ENCODE results near the gene PRC1.
A peak's percentile ranks its signal among the peaks of the same experiment; 100 is the strongest.

The PRC1 gene

GRCh38 chr15:90955624-90956273 lies 38.6 kb downstream of the PRC1 start:
- no peak for DNase-seq

GRCh38 chr15:90954712-90955623 lies 39.4 kb downstream of the PRC1 start, which contains the start of gene RCCD1:
TSS of gene RCCD1 (plus strand) at chr15:90954884. CDS start at chr15:90956735, 1,851 bp downstream.
- DNase-seq: peak; percentile 50 to 96 (median 90)

GRCh38 chr15:90953947-90954711 lies 40.2 kb downstream of the PRC1 start:
- DNase-seq: no peak

- no peak for DNase-seq
Observed at GRCh38 chr15:90952901-90953677, 41.2 kb downstream of the PRC1 start.

GRCh38 chr15:90950676-90951075 lies 43.7 kb downstream of the PRC1 start:
- DNase-seq: no peak

DNA sequence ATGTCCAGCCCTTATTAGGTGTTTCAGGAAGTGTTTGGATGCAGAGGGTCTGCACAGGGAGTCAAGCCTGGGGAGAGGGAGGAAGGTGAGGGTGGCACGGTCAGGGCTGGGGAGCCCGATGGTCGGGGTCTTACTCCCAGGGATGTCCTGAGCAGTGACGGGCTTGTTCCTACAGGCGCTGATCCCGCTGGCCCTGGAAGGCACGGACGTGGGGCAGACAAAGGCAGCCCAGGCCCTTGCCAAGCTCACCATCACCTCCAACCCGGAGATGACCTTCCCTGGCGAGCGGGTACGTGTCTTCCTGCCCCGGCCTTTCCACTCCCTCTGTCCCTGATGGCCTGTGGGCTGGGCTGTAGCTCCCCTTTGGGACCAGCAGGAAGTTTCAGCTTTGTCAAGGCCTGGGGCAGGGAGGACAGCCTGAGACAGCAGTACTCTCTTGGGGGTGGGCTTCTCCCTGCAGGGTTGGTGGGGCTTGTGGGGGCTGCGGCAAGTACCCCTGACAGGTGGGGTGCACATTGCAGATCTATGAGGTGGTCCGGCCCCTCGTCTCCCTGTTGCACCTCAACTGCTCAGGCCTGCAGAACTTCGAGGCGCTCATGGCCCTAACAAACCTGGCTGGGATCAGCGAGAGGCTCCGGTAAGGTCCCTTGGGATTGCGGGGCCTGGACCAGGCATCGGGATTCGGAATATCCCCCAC lies 44.2 kb downstream of the PRC1 start:
- DNase-seq: no peak

DNA sequence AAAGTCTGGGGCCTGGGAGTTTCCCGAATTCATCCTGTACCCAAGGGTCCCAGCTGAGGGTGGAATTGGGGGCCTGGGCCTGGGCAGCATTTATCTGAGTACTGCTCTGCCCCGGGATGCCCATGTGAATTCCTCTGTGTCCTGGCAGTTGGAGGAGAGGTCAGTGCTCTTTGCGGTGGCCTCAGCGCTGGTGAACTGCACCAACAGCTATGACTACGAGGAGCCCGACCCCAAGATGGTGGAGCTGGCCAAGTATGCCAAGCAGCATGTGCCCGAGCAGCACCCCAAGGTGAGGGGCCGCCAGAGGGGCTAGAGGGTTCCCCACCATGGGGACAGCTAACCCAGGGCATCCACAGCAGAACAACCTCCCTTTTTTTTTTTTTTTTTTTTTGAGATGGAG lies 45.8 kb downstream of the PRC1 start:
- DNase-seq: no peak

- no peak for DNase-seq
Observed at GRCh38 chr15:90947577-90948357, 46.6 kb downstream of the PRC1 start.

DNA sequence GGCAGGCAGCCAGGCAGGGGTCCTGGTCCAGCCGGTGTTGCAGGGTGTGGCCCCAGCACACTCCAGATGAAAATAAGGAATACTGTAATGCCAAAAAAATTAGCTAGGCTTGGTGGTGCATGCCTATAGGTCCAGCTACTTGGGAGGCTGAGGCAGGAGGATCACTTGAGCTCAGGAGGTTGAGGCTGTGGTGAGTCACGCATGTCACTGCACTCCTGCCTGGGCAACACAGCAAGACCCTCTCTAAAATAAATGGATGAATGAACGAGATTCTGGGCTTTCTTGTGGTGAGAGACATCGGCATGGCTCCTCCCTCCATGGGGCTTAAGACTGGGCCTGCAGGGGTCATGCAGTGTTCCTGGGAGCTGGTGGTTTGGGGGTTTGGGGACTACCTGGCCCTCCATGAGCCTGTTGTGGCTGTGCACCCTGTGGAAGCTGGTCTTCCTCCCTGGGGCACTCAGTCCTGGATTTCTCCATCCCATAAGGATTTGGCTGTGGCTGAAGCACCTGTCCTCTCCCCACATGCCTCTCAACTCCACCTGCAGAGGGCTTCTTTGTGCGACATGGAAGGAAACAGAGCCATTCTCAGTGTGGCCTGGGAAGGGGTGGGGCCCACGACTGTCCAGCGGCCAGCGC lies 47.3 kb downstream of the PRC1 start:
- DNase-seq: no peak

DNA sequence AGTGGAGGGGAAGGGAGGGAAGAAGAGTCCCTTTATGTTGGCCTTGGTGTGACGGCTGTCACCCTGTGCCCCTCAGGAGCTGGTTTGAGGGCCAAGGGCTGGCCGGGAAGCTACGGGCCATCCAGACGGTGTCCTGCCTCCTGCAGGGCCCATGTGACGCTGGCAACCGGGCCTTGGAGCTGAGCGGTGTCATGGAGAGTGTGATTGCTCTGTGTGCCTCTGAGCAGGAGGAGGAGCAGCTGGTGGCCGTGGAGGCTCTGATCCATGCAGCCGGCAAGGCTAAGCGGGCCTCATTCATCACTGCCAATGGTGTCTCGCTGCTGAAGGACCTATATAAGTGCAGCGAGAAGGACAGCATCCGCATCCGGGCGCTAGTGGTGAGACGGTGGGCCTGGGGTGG lies 47.8 kb downstream of the PRC1 start:
- DNase-seq: no peak

DNA sequence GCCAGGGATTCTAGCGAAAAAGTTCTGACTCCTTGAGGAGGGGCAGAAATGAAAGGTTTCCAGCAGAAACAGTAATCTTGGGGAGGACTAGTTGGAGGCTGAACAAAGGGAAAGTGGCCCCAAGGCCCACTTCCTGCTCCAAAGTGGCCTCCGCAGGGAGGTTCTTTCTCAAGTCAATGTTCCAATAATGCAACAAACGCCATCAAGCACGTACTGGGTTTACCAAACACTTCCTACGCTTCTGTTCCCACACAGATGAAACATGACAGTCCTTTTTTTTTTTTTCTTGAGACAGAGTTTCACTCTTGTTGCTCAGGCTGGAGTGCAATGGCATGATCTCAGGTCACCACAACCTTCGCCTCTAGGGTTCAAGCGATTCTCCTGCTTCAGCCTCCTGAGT lies 49.2 kb downstream of the PRC1 start:
- DNase-seq: no peak

DNA sequence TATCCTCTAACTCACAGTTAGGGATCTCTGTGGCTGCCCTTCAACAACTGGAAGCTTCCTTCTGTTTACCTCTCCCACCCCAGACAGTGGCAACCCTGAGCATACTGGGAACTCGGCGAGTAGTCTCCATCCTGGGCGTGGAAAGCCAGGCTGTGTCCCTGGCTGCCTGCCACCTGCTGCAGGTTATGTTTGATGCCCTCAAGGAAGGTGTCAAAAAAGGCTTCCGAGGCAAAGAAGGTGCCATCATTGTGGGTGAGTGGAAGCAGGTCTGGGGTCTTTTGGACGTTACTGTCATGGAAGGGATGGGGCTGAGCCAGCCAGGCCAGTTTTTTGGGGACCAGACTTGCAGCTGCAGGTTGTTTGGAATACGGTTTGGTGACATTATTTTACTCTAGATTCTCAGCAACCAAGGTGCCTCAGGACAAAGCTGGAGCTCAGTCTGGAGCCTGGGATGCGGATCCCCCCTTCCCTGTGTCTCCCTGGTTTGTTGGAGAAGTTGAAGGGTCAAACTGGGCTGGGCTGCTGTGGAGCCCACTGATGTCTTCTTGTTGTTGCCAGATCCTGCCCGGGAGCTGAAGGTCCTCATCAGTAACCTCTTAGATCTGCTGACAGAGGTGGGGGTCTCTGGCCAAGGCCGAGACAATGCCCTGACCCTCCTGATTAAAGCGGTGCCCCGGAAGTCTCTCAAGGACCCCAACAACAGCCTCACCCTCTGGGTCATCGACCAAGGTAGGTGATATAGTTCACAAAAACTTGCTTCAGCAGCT lies 51.8 kb downstream of the PRC1 start:
- DNase-seq: no peak

- DNase-seq: no peak
Observed at GRCh38 chr15:90941038-90941437, 53.3 kb downstream of the PRC1 start.

GRCh38 chr15:90939756-90940155 lies 54.6 kb downstream of the PRC1 start:
- no peak for DNase-seq

DNA sequence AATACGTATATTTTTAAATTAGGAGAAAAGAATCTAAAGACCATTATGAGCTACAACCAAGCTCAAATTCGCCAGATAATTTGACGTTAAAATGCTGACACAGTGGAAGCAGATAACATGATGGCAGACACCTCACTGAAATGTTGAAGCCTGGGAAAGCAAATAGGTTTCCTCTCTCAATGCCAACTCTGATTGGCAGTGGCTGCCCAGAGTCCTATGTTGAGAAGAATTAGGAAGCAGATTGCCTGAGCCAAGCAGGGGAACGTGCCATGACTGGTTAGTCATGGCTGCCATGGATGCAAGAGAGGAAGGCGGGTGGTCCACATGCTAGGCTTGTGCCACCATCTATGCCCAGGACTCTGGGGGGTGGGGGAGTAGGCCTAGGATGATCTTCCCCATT lies 56.1 kb downstream of the PRC1 start:
- DNase-seq: no peak

- no peak for DNase-seq
Observed at GRCh38 chr15:90936823-90937222, 57.5 kb downstream of the PRC1 start.

GRCh38 chr15:90934949-90935751 lies 59.2 kb downstream of the PRC1 start, which contains the start of gene UNC45A:
TSS of gene UNC45A (plus strand) at chr15:90935285. CDS start at chr15:90935325, 40 bp downstream.
- peak; percentile 42 to 94 (median 83) for DNase-seq

Measured in anterior cingulate cortex (tissue), 58 donors.